ENCODE results near the gene PHF21B. TPM values are rescaled to one million over a fixed set of nuclear protein-coding genes. Genes with fewer than 3 reads are reported as not detected.

Gene PHF21B
- total RNA-seq, 1 donor = not detected

DNA sequence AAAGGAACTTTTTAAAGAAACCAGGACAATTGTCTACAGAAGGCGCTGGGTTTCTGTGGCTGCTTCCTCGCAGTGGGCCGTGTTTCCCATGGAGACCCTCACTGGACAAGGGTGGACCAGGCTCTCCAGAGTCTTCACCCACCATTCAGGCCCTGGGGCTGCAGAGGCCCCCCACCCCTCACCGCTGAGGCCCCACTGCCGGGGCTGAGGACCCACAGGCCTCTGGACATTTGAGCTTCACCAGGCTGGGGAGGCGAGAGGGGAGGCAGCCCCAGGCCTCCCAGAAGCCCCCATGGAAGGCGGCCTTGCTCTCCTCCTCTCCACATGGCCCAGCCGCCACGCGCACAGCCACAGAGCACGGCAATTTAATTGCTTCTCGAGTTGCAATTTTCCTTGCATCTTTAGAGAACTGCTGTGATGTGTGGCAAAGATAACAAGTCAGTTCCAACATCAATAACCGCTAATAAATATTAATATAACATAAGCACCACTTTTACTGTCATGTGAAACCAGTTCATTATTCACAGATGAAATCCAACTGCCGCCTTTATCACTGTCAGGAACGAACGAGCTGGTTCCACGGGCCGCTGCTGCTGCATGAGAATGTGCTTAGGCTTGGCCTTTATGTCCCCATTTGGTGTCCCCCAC, 81.0 kb downstream of the PHF21B start:
- Histone ChIP-seq H3K36me3 (ENCODE audit: insufficient read depth, low read length) (no peaks in the 10 kb centered on the region), H3K79me2 (ENCODE audit: insufficient read depth, low read length) (no peaks in the 10 kb centered on the region), H3K4me2 (ENCODE audit: insufficient read depth, low read length) (no peak overlapping the region), H3K9me3 (ENCODE audit: low read depth, low read length) (no peaks in the 10 kb centered on the region), H4K20me1 (ENCODE audit: insufficient read depth, low read length) (no peaks in the 10 kb centered on the region), H3K27me3 (ENCODE audit: insufficient read depth, low read length) (peaks cover 4% of the 10 kb centered on the region), H3K4me1 (ENCODE audit: insufficient read depth, low read length) (no peaks in the 10 kb centered on the region), H3K4me3 (ENCODE audit: insufficient read depth, low read length) (no peak overlapping the region), H3K27ac (ENCODE audit: low read depth, low read length) (no peak overlapping the region), H2AFZ (ENCODE audit: low read length) (no peak overlapping the region)
- TF ChIP-seq, protein P1, sequence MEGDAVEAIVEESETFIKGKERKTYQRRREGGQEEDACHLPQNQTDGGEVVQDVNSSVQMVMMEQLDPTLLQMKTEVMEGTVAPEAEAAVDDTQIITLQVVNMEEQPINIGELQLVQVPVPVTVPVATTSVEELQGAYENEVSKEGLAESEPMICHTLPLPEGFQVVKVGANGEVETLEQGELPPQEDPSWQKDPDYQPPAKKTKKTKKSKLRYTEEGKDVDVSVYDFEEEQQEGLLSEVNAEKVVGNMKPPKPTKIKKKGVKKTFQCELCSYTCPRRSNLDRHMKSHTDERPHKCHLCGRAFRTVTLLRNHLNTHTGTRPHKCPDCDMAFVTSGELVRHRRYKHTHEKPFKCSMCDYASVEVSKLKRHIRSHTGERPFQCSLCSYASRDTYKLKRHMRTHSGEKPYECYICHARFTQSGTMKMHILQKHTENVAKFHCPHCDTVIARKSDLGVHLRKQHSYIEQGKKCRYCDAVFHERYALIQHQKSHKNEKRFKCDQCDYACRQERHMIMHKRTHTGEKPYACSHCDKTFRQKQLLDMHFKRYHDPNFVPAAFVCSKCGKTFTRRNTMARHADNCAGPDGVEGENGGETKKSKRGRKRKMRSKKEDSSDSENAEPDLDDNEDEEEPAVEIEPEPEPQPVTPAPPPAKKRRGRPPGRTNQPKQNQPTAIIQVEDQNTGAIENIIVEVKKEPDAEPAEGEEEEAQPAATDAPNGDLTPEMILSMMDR (IDR thresholded peaks at IDR 0.05; ENCODE audit: extremely low read depth, low read depth, low read length) = no peak
- DNase-seq (ENCODE audit: insufficient read length, low spot score, missing footprints) = peak; percentile 37

DNA sequence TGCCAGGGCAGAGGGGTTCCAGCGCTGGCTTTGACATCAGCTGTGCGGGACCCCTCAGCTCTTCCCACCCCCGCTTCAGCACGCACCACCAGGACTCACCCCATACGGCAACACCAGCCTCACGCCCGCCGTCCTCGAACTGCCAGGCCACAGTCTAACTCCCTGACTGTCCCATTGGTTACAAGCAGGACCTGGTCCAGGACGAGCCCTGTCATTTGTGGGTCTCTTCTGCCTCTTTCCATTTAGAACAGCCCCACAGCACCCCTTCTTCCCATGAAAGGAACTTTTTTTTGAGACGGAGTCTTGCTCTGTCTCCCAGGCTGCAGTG, 81.7 kb downstream of the PHF21B start:
- no peaks in the 10 kb centered on the region for H3K9me3 ChIP-seq (ENCODE audit: low read depth, low read length)
- H3K4me1 ChIP-seq (ENCODE audit: insufficient read depth, low read length) = no peaks in the 10 kb centered on the region
- no peak overlapping the region for H3K4me3 ChIP-seq (ENCODE audit: insufficient read depth, low read length)
- no peak overlapping the region for H3K4me2 ChIP-seq (ENCODE audit: insufficient read depth, low read length)
- no peaks in the 10 kb centered on the region for H3K36me3 ChIP-seq (ENCODE audit: insufficient read depth, low read length)
- TF ChIP-seq, protein P1 (IDR thresholded peaks at IDR 0.05; ENCODE audit: extremely low read depth, low read depth, low read length) = no peak
- H3K79me2 ChIP-seq (ENCODE audit: insufficient read depth, low read length) = no peaks in the 10 kb centered on the region
- H2AFZ ChIP-seq (ENCODE audit: low read length) = no peak overlapping the region
- DNase-seq (ENCODE audit: insufficient read length, low spot score, missing footprints) = peak; percentile 27
- peaks cover 4% of the 10 kb centered on the region for H3K27me3 ChIP-seq (ENCODE audit: insufficient read depth, low read length)
- no peaks in the 10 kb centered on the region for H4K20me1 ChIP-seq (ENCODE audit: insufficient read depth, low read length)
- H3K27ac ChIP-seq (ENCODE audit: low read depth, low read length) = no peak overlapping the region

DNA sequence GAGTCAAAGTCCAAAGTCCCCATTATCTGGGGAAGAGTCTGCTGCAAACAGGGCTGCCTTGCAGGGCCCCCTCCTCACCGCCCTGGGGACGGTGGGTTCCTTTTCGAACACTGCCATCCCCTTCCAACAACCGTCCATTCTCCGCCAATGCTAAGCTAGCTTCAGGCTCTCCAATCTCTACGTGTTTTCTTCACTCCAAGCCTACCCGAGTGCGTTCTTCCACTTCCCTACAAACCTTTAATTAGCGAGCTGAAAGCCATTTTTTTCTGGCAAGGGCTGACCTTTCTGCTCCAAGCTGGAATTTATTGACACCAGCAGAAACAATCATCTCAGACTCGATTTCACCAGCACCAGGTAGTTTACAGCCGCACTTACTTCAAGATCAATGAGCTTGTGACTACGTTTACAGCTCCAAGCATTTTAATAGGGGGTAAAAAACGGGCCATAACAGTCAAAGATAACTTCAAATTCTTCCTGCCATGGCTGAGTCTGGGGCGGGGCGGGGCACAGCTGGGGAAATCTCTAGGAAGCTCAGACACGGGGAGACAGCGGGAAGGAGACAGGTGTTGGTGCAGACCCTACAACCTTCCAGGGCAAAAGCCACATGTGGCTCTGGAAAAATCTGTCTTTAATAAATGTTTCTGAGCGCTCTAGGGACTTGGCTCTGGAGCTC, 82.2 kb downstream of the PHF21B start:
- Histone ChIP-seq H4K20me1 (ENCODE audit: insufficient read depth, low read length) (no peaks in the 10 kb centered on the region), H3K79me2 (ENCODE audit: insufficient read depth, low read length) (no peaks in the 10 kb centered on the region), H3K9me3 (ENCODE audit: low read depth, low read length) (no peaks in the 10 kb centered on the region), H3K36me3 (ENCODE audit: insufficient read depth, low read length) (no peaks in the 10 kb centered on the region), H3K4me3 (ENCODE audit: insufficient read depth, low read length) (no peak overlapping the region), H3K4me1 (ENCODE audit: insufficient read depth, low read length) (no peaks in the 10 kb centered on the region), H3K27ac (ENCODE audit: low read depth, low read length) (no peak overlapping the region), H3K27me3 (ENCODE audit: insufficient read depth, low read length) (peaks cover 4% of the 10 kb centered on the region), H3K4me2 (ENCODE audit: insufficient read depth, low read length) (no peak overlapping the region), H2AFZ (ENCODE audit: low read length) (no peak overlapping the region)
- DNase-seq (ENCODE audit: insufficient read length, low spot score, missing footprints) = peak; percentile 78
- TF ChIP-seq, protein P1 (IDR thresholded peaks at IDR 0.05; ENCODE audit: extremely low read depth, low read depth, low read length) = no peak
